Ascending aorta (tissue), 2 donors: ENCODE results near the gene CACTIN. TPM values are rescaled to one million over a fixed set of nuclear protein-coding genes. Genes with fewer than 3 reads are reported as not detected.
A peak's percentile ranks its signal among the peaks of the same experiment; 100 is the strongest.

Source experiments
- DNase-seq, 2 donors: peaks; one replicate each; pipeline ENCODE4 v3.0.0-alpha.2; 2019; ENCODE audit warnings: low spot score in 2 of 2
- H3K27ac ChIP-seq, 2 donors: fragments of 200-600 bp; sonication (generic); one replicate each; pipeline ENCODE4 v1.5.1; 2016 to 2017; ENCODE audit warnings: mild to moderate bottlenecking in 1 of 2
- H3K27me3 ChIP-seq: fragments of 200-600 bp; sonication (generic); one replicate; pipeline ENCODE4 v1.5.1; 2017
- H3K36me3 ChIP-seq, 2 donors: fragments of 200-600 bp; sonication (generic); one replicate each; pipeline ENCODE4 v1.5.1; 2016
- H3K4me1 ChIP-seq, 2 donors: fragments of 200-600 bp; sonication (generic); one replicate each; pipeline ENCODE4 v1.5.1; 2016 to 2017; ENCODE audit warnings: mild to moderate bottlenecking in 1 of 2
- H3K4me3 ChIP-seq, 2 donors: fragments of 200-600 bp; sonication (generic); one replicate each; pipeline ENCODE4 v1.5.1; 2016 to 2017; ENCODE audit warnings: mild to moderate bottlenecking in 1 of 2
- H3K9me3 ChIP-seq, 2 donors: fragments of 200-600 bp; sonication (generic); one replicate each; pipeline ENCODE4 v1.5.1; 2016
- CTCF ChIP-seq, 3 experiments: fragments of 200-600 bp in 2 of 3; fragments of 450-650 bp in 1 of 3; sonication (generic) in 2 of 3; IDR thresholded peaks; one replicate each; pipeline ENCODE4 v1.5.1; 2016 to 2019; ENCODE audit warnings: antibody characterized with exemption in 3 of 3, mild to moderate bottlenecking in 1 of 3, moderate library complexity in 1 of 3
- intact Hi-C: fragments of 100-400 bp; cut with DNase I; formaldehyde crosslinking; loops from one replicate; pipeline ENCODE4 v1.15.1; 2023
- total RNA-seq: library from RNA; depleted of rRNA; stranded (reverse); fragments of >200 nt; gene quantifications from one replicate; pipeline ENCODE4 v1.1.0, GENCODE V29; 2016

CACTIN gene
- total RNA-seq, 1 donor from 2014 or later = 57.6 TPM

GRCh38 chr19:3575260-3575741, 51.3 kb downstream of the CACTIN start:
- no peak for TF ChIP-seq CTCF (IDR thresholded peaks at IDR 0.05)
- H3K27ac ChIP-seq = no peak overlapping the region
- no peak for DNase-seq
- H3K9me3 ChIP-seq = no peaks in the 10 kb centered on the region
- peaks cover 0 to 6% of the 10 kb centered on the region in 2 donors for H3K36me3 ChIP-seq
- intact Hi-C loops = no loop called here
- no peak overlapping the region for H3K4me3 ChIP-seq
- H3K4me1 ChIP-seq = peaks cover 8 to 21% of the 10 kb centered on the region in 2 donors
- H3K27me3 ChIP-seq = no peaks in the 10 kb centered on the region

GRCh38 chr19:3573858-3574637, 52.5 kb downstream of the CACTIN start:
- Histone ChIP-seq H3K36me3 (peaks cover 0 to 6% of the 10 kb centered on the region in 2 donors), H3K9me3 (no peaks in the 10 kb centered on the region), H3K4me3 (peak overlapping the region; percentile 89 to 92), H3K4me1 (peaks cover 8 to 21% of the 10 kb centered on the region in 2 donors), H3K27me3 (no peaks in the 10 kb centered on the region), H3K27ac (no peak overlapping the region)
- DNase-seq = peak; percentile 63 to 90
- no peak for TF ChIP-seq CTCF (IDR thresholded peaks at IDR 0.05)
- intact Hi-C loops = loop anchor here (2.0 to 5.0 kb wide), 2 partner anchors 33 to 67 kb away; partner anchors contain the start of genes FZR1 and TBXA2R

DNA sequence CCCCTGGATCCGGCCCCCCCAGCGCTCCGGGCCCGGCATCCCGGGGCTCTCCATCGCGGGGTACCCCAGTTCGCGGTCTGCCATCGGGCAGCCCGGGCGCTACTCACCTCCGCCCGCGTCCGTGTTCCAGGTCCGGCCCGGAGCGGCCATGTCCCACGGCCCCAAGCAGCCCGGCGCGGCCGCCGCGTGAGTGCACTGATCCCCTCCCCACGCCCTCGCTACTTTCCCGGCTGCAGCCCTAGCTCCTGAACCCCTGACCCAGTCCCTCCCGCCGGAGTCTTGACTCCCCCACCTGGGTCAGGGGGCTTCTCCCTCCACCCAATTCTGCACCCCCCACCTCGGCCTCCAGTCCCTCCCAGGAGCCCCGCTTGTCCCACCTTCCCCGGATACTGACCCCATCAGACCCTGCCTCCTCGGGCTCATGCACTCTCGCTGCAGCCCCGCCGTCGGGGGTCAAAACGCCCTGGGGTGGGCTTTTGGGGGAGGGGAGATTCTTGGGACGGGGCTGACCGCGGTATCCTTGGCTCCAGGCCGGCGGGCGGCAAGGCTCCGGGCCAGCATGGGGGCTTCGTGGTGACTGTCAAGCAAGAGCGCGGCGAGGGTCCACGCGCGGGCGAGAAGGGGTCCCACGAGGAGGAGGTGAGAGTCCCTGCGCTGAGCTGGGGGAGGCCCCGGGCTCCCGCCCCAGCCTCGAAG, 53.3 kb downstream of the CACTIN start:
- Histone ChIP-seq H3K36me3 (peaks cover 0 to 6% of the 10 kb centered on the region in 2 donors), H3K4me1 (peaks cover 8 to 21% of the 10 kb centered on the region in 2 donors), H3K4me3 (peak overlapping the region; percentile 89 to 92), H3K9me3 (no peaks in the 10 kb centered on the region), H3K27me3 (no peaks in the 10 kb centered on the region), H3K27ac (peak overlapping the region; percentile 66 to 69)
- intact Hi-C loops = loop anchor here (2.0 to 5.0 kb wide), 2 partner anchors 33 to 66 kb away; partner anchors contain the start of genes FZR1 and TBXA2R
- no peak for DNase-seq
- no peak for TF ChIP-seq CTCF (IDR thresholded peaks at IDR 0.05)

DNA sequence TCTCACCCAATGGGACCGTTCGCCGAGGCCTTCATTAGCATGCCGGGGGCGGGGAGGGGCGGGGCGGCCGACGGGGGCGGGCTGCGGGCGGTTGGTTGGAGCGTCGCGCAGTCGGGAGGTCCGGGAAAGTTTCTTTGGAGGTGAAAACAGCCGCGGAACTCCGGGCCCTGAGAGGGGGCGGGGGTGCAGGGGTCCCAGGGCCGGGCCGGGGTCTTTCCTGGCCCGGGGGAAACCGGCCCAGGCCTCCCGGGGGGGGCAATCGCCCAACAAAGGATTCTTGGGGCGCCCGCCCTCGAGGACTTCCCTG, 53.8 kb downstream of the CACTIN start, which contains the start of gene HMG20B:
Gene HMG20B, plus strand, starts transcription at position 90 of the 307 bp plus-strand sequence. CDS start 366 bp downstream, outside the sequence.
- H3K9me3 ChIP-seq = no peaks in the 10 kb centered on the region
- intact Hi-C loops = loop anchor here (1.0 to 5.0 kb wide), 4 partner anchors 16 to 66 kb away; partner anchors contain the start of genes FZR1, MFSD12 and TBXA2R
- DNase-seq = no peak
- H3K4me3 ChIP-seq = peak within 1 kb of the TSS; percentile 89 to 92
- peak within 1 kb of the TSS; percentile 66 to 69 for H3K27ac ChIP-seq
- no peak for TF ChIP-seq CTCF (IDR thresholded peaks at IDR 0.05)
- H3K27me3 ChIP-seq = no peaks in the 10 kb centered on the region
- peaks cover 0 to 6% of the 10 kb centered on the region in 2 donors for H3K36me3 ChIP-seq
- H3K4me1 ChIP-seq = peaks cover 8 to 21% of the 10 kb centered on the region in 2 donors

DNA sequence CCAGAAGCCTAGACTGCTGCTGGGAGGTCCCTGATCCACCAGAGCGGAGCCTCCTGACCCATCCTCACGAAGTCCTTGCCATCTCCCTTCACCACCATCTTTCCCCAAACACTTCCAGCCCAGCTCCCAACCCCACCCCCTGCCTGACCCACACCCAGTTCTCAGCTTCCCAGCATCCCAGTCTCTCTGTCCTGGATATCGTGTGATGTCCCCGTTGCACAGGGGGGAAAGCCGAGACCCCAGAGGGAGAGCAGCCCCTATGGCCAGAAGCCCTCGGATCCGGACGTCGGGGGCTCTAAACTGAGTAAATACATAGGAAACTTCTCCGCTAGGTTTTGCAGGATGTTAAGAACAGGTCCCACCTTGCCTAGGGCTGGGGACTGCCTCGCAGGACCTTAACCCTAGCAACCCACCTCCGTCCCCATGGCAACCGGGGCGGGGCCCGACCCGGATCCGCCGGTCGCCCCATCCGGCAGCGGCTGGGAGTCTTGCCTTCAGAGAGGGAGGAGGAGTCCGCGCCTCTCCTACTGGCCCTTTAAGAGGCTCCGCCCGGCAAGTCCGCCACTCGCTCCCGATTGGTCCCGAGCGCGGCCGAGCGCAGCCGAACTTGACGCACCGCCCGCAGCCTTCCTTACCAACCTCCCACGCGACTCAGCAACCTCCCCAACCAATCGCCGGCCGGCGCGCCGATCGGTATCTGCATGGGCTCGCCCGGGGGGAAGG, 54.3 kb downstream of the CACTIN start:
- Histone ChIP-seq H3K27me3 (no peaks in the 10 kb centered on the region), H3K4me1 (peaks cover 8 to 21% of the 10 kb centered on the region in 2 donors), H3K27ac (peak overlapping the region; percentile 15 to 38), H3K36me3 (peaks cover 0 to 6% of the 10 kb centered on the region in 2 donors), H3K9me3 (no peaks in the 10 kb centered on the region), H3K4me3 (peak overlapping the region; percentile 89 to 92)
- intact Hi-C loops = loop anchor here (1.0 to 5.0 kb wide), 4 partner anchors 15 to 65 kb away; partner anchors contain the start of genes FZR1, MFSD12 and TBXA2R
- no peak for TF ChIP-seq CTCF (IDR thresholded peaks at IDR 0.05)
- DNase-seq = peak; percentile 100
